Panc1 (cell line): ENCODE results near the gene SGMS1. TPM values are rescaled to one million over a fixed set of nuclear protein-coding genes. Genes with fewer than 3 reads are reported as not detected.

Experiments
- ATAC-seq: fragments of 200-7000 bp; cut with Tn5 transposase; 2 replicates; pipeline ENCODE4 v1.9.1; 2020; ENCODE audit warnings: mild to moderate bottlenecking, moderate library complexity
- BruUV-seq: library from RNA; stranded (reverse); fragments of 400-500 nt; replicated peaks from 2 replicates; lab custom pipeline; 2021; lab: Mats Ljungman, UMichigan
- CTCF ChIA-PET: fragments of 300-600 bp; sonication (Branson Sonifier 250); formaldehyde crosslinking; loops from one replicate; lab custom pipeline; 2022; ENCODE audit warnings: antibody characterized with exemption; lab: Charles Lee
- POLR2A ChIA-PET: fragments of 300-600 bp; sonication (Branson Sonifier 250); formaldehyde crosslinking; loops from one replicate; lab custom pipeline; 2022; ENCODE audit warnings: antibody characterized with exemption; lab: Charles Lee
- DNase-seq: peaks from one replicate; pipeline ENCODE4 v3.0.0-alpha.2; 2010; ENCODE audit warnings: low read depth, low spot score
- H3K27ac ChIP-seq: 2 replicates; pipeline ENCODE4 v1.5.1; 2011; ENCODE audit warnings: mild to moderate bottlenecking, low read length, inconsistent platforms
- H3K27me3 ChIP-seq: fragments of 200-500 bp; sonication (Bioruptor generic); 2 replicates; pipeline ENCODE4 v1.6.0; 2014; ENCODE audit warnings: low read length, inconsistent platforms; ENCODE audit not compliant: control insufficient read depth, insufficient read depth
- H3K36me3 ChIP-seq: fragments of 200-500 bp; sonication (Bioruptor generic); 2 replicates; pipeline ENCODE4 v1.5.1; 2014; ENCODE audit warnings: inconsistent platforms, mild to moderate bottlenecking, low read length, moderate library complexity; ENCODE audit not compliant: control insufficient read depth, insufficient read depth
- H3K4me1 ChIP-seq: 2 replicates; pipeline ENCODE4 v1.5.1; 2011; ENCODE audit warnings: inconsistent platforms, mild to moderate bottlenecking, low read length, moderate library complexity; ENCODE audit not compliant: control insufficient read depth, insufficient read depth
- H3K4me3 ChIP-seq, 2 experiments: 2 replicates each; pipeline ENCODE4 v1.5.1; 2011 to 2012; ENCODE audit warnings: low read depth in 2 of 2, low read length in 2 of 2, mild to moderate bottlenecking in 2 of 2, inconsistent platforms in 1 of 2, moderate library complexity in 1 of 2
- H3K9me3 ChIP-seq: fragments of 200-500 bp; sonication (Bioruptor generic); 2 replicates; pipeline ENCODE4 v1.5.1; 2014; ENCODE audit warnings: low read depth, mild to moderate bottlenecking, inconsistent platforms, low read length, moderate library complexity; ENCODE audit not compliant: control insufficient read depth, insufficient read depth
- POLR2AphosphoS5 ChIP-seq: IDR thresholded peaks from 2 replicates; pipeline ENCODE4 v1.6.1; 2012; ENCODE audit warnings: mild to moderate bottlenecking, low read depth, low read length, moderate library complexity
- SIN3A ChIP-seq: IDR thresholded peaks from 2 replicates; pipeline ENCODE4 v1.6.1; 2012; ENCODE audit warnings: low read depth, mild to moderate bottlenecking, low read length, moderate library complexity, borderline replicate concordance; ENCODE audit not compliant: insufficient read depth
- TCF7L2 ChIP-seq: IDR thresholded peaks from 2 replicates; pipeline ENCODE4 v1.6.1; 2011; ENCODE audit warnings: mild to moderate bottlenecking, low read depth, low read length, inconsistent platforms
- in situ Hi-C: cut with HindIII; loops from 2 replicates; pipeline ENCODE4 v1.10.0; 2016; ENCODE audit warnings: low sequenced_read_pairs, low pct_unique_long_range_greater_than_20kb
- intact Hi-C: fragments of 100-400 bp; cut with micrococcal nuclease; formaldehyde crosslinking; loops from one replicate; pipeline ENCODE4 v1.10.0; 2022; ENCODE audit not compliant: unreplicated experiment
- total RNA-seq: library from RNA; stranded (reverse); gene quantifications from one replicate; pipeline ENCODE4 v1.2.1, GENCODE V29; 2021; ENCODE audit not compliant: unreplicated experiment
- TF ChIP-seq, protein P1 (sequence below): fragments of 450-650 bp; IDR thresholded peaks from 2 replicates; pipeline ENCODE4 v1.5.1; 2017; ENCODE audit warnings: mild to moderate bottlenecking
- TF ChIP-seq, protein P2 (sequence below), 2 experiments: IDR thresholded peaks; 2 replicates each; pipeline ENCODE4 v1.6.1; 2011 to 2012; ENCODE audit warnings: low read depth in 2 of 2, control low read depth in 1 of 2, low read length in 1 of 2, mild to moderate bottlenecking in 1 of 2, moderate library complexity in 1 of 2; ENCODE audit not compliant: insufficient read depth in 1 of 2

The SGMS1 gene
- total RNA-seq, 1 experiment from 2014 or later, result 22.0 TPM

DNA sequence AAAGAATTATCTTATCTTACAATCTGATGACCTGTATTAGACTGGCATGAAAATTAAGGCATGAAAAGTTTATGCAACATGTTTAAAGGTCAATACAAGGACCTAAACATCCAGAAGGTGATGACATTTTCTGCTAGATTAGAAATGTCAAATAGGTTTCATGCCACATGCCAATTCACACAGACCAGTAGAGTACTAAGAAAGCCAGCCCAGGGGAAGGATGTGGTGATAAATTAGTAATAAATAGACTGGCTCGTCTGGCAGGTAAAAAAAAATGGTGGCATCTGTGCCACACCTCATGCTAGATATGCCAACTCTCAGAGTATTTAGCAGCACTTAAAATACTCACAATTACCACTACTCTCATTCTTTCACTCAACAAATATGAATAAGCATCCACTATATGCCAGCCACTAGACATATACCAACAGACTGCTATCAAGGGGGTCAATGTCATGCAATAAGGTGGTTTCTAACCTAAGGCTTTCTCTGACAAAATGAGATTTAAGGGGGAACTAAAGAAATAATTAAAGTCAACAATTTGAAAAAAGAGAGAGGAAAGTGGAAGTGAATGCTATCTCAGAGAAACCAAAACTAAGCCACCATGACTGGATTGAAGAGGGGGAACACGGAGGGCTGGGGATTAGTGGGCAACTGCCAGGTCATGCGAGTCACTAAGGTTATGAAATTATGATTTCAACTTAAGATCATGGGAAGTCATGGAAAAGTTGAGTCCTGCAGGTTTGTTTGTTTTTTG is 83.5 kb downstream of the SGMS1 start:
- no TSS peak for BruUV-seq
- CTCF ChIA-PET, result no interaction called here
- ATAC-seq (no peak), DNase-seq (no peak)
- Histone ChIP-seq H3K27ac (no peak overlapping the region), H3K4me1 (no peaks in the 10 kb centered on the region), H3K4me3 (no peak overlapping the region), H3K27me3 (no peaks in the 10 kb centered on the region), H3K36me3 (no peaks in the 10 kb centered on the region), H3K9me3 (no peaks in the 10 kb centered on the region)
- in situ Hi-C loops, result no loop called here
- POLR2A ChIA-PET, result no interaction called here
- intact Hi-C loops, result no loop called here
- no peak for TF ChIP-seq POLR2AphosphoS5
- no peak for TF ChIP-seq SIN3A
- no peak for TF ChIP-seq TCF7L2
- TF ChIP-seq, protein P1, sequence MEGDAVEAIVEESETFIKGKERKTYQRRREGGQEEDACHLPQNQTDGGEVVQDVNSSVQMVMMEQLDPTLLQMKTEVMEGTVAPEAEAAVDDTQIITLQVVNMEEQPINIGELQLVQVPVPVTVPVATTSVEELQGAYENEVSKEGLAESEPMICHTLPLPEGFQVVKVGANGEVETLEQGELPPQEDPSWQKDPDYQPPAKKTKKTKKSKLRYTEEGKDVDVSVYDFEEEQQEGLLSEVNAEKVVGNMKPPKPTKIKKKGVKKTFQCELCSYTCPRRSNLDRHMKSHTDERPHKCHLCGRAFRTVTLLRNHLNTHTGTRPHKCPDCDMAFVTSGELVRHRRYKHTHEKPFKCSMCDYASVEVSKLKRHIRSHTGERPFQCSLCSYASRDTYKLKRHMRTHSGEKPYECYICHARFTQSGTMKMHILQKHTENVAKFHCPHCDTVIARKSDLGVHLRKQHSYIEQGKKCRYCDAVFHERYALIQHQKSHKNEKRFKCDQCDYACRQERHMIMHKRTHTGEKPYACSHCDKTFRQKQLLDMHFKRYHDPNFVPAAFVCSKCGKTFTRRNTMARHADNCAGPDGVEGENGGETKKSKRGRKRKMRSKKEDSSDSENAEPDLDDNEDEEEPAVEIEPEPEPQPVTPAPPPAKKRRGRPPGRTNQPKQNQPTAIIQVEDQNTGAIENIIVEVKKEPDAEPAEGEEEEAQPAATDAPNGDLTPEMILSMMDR, result no peak
- TF ChIP-seq, protein P2, sequence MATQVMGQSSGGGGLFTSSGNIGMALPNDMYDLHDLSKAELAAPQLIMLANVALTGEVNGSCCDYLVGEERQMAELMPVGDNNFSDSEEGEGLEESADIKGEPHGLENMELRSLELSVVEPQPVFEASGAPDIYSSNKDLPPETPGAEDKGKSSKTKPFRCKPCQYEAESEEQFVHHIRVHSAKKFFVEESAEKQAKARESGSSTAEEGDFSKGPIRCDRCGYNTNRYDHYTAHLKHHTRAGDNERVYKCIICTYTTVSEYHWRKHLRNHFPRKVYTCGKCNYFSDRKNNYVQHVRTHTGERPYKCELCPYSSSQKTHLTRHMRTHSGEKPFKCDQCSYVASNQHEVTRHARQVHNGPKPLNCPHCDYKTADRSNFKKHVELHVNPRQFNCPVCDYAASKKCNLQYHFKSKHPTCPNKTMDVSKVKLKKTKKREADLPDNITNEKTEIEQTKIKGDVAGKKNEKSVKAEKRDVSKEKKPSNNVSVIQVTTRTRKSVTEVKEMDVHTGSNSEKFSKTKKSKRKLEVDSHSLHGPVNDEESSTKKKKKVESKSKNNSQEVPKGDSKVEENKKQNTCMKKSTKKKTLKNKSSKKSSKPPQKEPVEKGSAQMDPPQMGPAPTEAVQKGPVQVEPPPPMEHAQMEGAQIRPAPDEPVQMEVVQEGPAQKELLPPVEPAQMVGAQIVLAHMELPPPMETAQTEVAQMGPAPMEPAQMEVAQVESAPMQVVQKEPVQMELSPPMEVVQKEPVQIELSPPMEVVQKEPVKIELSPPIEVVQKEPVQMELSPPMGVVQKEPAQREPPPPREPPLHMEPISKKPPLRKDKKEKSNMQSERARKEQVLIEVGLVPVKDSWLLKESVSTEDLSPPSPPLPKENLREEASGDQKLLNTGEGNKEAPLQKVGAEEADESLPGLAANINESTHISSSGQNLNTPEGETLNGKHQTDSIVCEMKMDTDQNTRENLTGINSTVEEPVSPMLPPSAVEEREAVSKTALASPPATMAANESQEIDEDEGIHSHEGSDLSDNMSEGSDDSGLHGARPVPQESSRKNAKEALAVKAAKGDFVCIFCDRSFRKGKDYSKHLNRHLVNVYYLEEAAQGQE (IDR thresholded peaks at IDR 0.05; ENCODE audit: insufficient read depth in 1 of 2, low read depth in 2 of 2, low read length in 1 of 2), result no peak

DNA sequence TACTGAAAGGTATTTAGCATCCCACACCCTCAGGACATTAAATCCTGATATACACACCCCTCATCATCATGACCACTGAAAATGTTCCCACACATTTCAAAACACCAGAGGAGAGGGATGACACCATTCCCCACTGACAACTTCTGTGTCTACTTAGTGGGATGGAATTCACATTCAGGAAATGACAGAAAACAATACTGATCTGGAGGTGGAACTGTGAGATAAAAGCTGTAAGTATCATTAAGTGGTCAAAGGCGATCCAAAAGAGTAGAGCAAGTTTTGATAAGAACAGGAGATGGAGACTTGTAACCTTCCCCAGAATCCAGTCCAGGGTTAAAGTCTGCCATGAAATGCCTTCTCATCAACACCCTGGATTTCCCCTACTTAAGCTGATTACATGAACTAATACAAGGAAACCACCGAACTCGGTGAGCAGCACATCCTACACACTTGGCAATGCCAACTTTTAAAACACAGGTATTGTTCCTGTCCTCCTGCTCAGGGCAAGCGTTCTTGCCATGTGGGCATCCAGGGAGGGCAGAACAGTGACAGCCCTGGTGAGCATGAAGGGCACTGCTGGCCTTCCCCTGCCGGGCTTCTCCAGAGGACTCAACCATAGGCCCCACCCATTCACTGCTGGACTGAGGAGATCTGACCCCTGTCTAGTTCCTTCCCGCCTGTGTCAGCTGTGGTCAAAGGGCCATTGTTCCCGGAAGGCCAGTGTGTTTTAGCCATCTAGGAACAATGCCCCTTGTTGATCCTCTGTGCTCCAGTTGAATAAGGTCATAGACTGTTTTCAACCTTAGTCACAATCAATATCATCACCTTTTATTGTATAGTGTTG is 85.0 kb downstream of the SGMS1 start:
- intact Hi-C loops (no loop called here), in situ Hi-C loops (no loop called here)
- Histone ChIP-seq H3K9me3 (no peaks in the 10 kb centered on the region), H3K27ac (no peak overlapping the region), H3K4me1 (no peaks in the 10 kb centered on the region), H3K27me3 (no peaks in the 10 kb centered on the region), H3K4me3 (no peak overlapping the region), H3K36me3 (no peaks in the 10 kb centered on the region)
- ATAC-seq (peak; percentile 83), DNase-seq (no peak)
- CTCF ChIA-PET, result no interaction called here
- no peak for TF ChIP-seq SIN3A
- no peak for TF ChIP-seq TCF7L2
- TF ChIP-seq, protein P1, result no peak
- TF ChIP-seq, protein P2 (IDR thresholded peaks at IDR 0.05; ENCODE audit: insufficient read depth in 1 of 2, low read depth in 2 of 2, low read length in 1 of 2), result no peak
- TF ChIP-seq POLR2AphosphoS5, result no peak
- POLR2A ChIA-PET, result no interaction called here
- no TSS peak for BruUV-seq
